ENCODE measurements around the gene MUC5B. TPM values are rescaled to one million over a fixed set of nuclear protein-coding genes. Genes with fewer than 3 reads are reported as not detected.
"Not testable (repeated sequence)": the region's sequence is repeated elsewhere in the genome, so short reads cannot be mapped to it uniquely, and the experiment has no call there.

MUC5B gene
- total RNA-seq, 1 donor from 2014 or later = not detected

DNA sequence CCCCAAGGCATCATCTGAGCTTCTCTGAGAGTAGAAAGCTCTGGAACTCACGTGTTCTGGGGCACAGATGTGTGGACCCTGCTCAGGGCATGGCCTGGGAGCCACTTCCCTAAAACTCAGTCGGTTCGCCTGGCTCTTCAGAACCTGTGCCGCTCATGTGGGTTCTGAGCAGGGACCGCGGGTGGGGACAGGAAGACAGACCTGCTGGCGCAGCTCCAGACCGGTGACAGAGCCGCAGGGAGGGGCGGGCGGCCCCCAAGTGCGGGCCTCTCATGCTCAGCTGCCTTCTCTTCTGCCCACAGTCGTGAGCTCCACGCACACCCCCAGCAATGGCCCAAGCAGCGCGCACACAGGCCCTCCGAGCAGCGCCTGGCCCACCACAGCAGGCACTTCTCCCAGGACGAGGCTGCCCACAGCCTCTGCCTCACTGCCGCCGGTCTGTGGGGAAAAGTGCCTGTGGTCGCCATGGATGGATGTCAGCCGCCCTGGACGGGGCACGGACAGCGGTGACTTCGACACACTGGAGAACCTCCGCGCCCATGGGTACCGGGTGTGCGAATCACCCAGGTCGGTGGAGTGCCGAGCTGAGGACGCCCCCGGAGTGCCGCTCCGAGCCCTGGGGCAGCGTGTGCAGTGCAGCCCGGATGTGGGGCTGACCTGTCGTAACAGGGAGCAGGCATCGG, 40.9 kb upstream of the MUC5B start:
- Mint-ChIP-seq H3K4me3 (ENCODE audit: unreplicated experiment) (no peak overlapping the region), H3K36me3 (ENCODE audit: low read depth, unreplicated experiment) (no peaks in the 10 kb centered on the region), H3K9me3 (ENCODE audit: unreplicated experiment) (no peaks in the 10 kb centered on the region), H3K27ac (ENCODE audit: unreplicated experiment) (no peak overlapping the region), H3K27me3 (ENCODE audit: unreplicated experiment) (no peaks in the 10 kb centered on the region), H3K4me1 (ENCODE audit: unreplicated experiment) (no peaks in the 10 kb centered on the region)
- TF ChIP-seq CTCF (IDR thresholded peaks at IDR 0.05; ENCODE audit: unreplicated experiment) = no peak
- DNase-seq (ENCODE audit: low spot score) = no peak

DNA sequence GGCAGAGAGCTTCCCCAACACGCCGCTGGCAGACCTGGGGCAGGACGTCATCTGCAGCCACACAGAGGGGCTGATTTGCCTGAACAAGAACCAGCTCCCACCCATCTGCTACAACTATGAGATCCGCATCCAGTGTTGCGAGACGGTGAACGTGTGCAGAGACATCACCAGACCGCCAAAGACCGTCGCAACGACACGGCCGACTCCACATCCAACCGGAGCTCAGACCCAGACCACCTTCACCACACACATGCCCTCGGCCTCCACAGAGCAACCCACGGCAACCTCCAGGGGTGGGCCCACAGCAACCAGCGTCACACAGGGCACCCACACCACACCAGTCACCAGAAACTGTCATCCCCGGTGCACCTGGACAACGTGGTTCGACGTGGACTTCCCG, 38.7 kb upstream of the MUC5B start:
- not testable (repeated sequence) for H3K36me3 Mint-ChIP-seq (ENCODE audit: low read depth, unreplicated experiment); H3K27ac Mint-ChIP-seq (ENCODE audit: unreplicated experiment); H3K4me3 Mint-ChIP-seq (ENCODE audit: unreplicated experiment); H3K27me3 Mint-ChIP-seq (ENCODE audit: unreplicated experiment); H3K9me3 Mint-ChIP-seq (ENCODE audit: unreplicated experiment); DNase-seq (ENCODE audit: low spot score); H3K4me1 Mint-ChIP-seq (ENCODE audit: unreplicated experiment)

DNA sequence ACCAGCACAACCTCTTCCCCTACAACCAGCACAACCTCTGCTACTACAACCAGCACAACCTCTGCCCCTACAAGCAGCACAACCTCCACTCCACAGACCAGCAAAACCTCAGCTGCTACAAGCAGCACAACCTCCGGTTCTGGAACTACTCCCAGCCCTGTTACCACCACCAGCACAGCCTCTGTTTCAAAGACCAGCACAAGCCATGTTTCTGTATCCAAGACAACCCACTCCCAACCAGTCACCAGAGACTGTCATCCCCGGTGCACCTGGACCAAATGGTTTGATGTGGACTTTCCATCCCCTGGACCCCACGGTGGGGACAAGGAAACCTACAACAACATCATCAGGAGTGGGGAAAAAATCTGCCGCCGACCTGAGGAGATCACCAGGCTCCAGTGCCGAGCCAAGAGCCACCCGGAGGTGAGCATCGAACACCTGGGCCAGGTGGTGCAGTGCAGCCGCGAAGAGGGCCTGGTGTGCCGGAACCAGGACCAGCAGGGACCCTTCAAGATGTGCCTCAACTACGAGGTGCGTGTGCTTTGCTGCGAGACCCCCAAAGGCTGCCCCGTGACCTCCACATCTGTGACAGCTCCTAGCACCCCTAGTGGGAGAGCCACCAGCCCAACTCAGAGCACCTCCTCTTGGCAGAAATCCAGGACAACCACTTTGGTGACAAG, 34.3 kb upstream of the MUC5B start:
- H3K27ac Mint-ChIP-seq (ENCODE audit: unreplicated experiment); DNase-seq (ENCODE audit: low spot score); H3K9me3 Mint-ChIP-seq (ENCODE audit: unreplicated experiment); H3K36me3 Mint-ChIP-seq (ENCODE audit: low read depth, unreplicated experiment); H3K4me1 Mint-ChIP-seq (ENCODE audit: unreplicated experiment); H3K27me3 Mint-ChIP-seq (ENCODE audit: unreplicated experiment); H3K4me3 Mint-ChIP-seq (ENCODE audit: unreplicated experiment): not testable (repeated sequence)

DNA sequence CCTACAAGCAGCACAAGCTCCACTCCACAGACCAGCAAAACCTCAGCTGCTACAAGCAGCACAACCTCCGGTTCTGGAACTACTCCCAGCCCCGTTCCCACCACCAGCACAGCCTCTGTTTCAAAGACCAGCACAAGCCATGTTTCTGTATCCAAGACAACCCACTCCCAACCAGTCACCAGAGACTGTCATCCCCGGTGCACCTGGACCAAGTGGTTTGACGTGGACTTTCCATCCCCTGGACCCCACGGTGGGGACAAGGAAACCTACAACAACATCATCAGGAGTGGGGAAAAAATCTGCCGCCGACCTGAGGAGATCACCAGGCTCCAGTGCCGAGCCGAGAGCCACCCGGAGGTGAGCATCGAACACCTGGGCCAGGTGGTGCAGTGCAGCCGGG, 33.0 kb upstream of the MUC5B start:
- H3K4me1 Mint-ChIP-seq (ENCODE audit: unreplicated experiment); H3K9me3 Mint-ChIP-seq (ENCODE audit: unreplicated experiment); DNase-seq (ENCODE audit: low spot score); H3K4me3 Mint-ChIP-seq (ENCODE audit: unreplicated experiment); H3K36me3 Mint-ChIP-seq (ENCODE audit: low read depth, unreplicated experiment); H3K27me3 Mint-ChIP-seq (ENCODE audit: unreplicated experiment); H3K27ac Mint-ChIP-seq (ENCODE audit: unreplicated experiment): not testable (repeated sequence)

DNA sequence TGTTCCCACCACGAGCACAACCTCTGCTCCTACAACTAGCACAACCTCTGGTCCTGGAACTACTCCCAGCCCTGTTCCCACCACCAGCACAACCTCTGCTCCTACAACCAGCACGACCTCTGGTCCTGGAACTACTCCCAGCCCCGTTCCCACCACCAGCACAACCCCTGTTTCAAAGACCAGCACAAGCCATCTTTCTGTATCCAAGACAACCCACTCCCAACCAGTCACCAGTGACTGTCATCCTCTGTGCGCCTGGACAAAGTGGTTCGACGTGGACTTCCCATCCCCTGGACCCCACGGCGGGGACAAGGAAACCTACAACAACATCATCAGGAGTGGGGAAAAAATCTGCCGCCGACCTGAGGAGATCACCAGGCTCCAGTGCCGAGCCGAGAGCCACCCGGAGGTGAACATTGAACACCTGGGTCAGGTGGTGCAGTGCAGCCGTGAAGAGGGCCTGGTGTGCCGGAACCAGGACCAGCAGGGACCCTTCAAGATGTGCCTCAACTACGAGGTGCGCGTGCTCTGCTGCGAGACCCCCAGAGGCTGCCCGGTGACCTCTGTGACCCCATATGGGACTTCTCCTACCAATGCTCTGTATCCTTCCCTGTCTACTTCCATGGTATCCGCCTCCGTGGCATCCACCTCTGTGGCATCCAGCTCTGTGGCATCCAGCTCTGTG, 30.9 kb upstream of the MUC5B start:
- H3K9me3 Mint-ChIP-seq (ENCODE audit: unreplicated experiment); H3K4me1 Mint-ChIP-seq (ENCODE audit: unreplicated experiment); H3K36me3 Mint-ChIP-seq (ENCODE audit: low read depth, unreplicated experiment); H3K27me3 Mint-ChIP-seq (ENCODE audit: unreplicated experiment); H3K27ac Mint-ChIP-seq (ENCODE audit: unreplicated experiment); DNase-seq (ENCODE audit: low spot score): not testable (repeated sequence)
- H3K4me3 Mint-ChIP-seq (ENCODE audit: unreplicated experiment) = peak overlapping the region; percentile 76

- no peak for DNase-seq (ENCODE audit: low spot score)
- Mint-ChIP-seq H3K36me3 (ENCODE audit: low read depth, unreplicated experiment) (peaks cover 4% of the 10 kb centered on the region), H3K27me3 (ENCODE audit: unreplicated experiment) (peaks cover 2% of the 10 kb centered on the region), H3K27ac (ENCODE audit: unreplicated experiment) (no peak overlapping the region), H3K4me1 (ENCODE audit: unreplicated experiment) (no peaks in the 10 kb centered on the region), H3K9me3 (ENCODE audit: unreplicated experiment) (no peaks in the 10 kb centered on the region), H3K4me3 (ENCODE audit: unreplicated experiment) (no peak overlapping the region)
- TF ChIP-seq CTCF (IDR thresholded peaks at IDR 0.05; ENCODE audit: unreplicated experiment) = no peak
These were observed 30.0 kb upstream of the MUC5B start for GRCh38 chr11:1192741-1193325.

All from endothelial cell (in vitro differentiated cells).